Activated CD8-positive, alpha-beta memory T cell treated with anti-CD3 and anti-CD28 coated beads, Interleukin-2, amount 50 U/mL, for 24 hours (primary cell): ENCODE measurements around the gene ST3GAL5.
"Not testable (repeated sequence)": the region's sequence is repeated elsewhere in the genome, so short reads cannot be mapped to it uniquely, and the experiment has no call there.

Experiments used
- DNase-seq: peaks from one replicate; pipeline ENCODE4 v3.0.0-alpha.2; 2020; ENCODE audit errors: extremely low read depth

The ST3GAL5 gene

GRCh38 chr2:85834466-85834865 lies 54.3 kb downstream of the ST3GAL5 start:
- DNase-seq = no peak

- no peak for DNase-seq
Observed at GRCh38 chr2:85831735-85832134, 57.1 kb downstream of the ST3GAL5 start.

GRCh38 chr2:85830645-85831044 lies 58.1 kb downstream of the ST3GAL5 start:
- no peak for DNase-seq

- DNase-seq = not testable (repeated sequence)
Observed at GRCh38 chr2:85829394-85829793, 59.4 kb downstream of the ST3GAL5 start.

GRCh38 chr2:85828725-85829124 lies 60.1 kb downstream of the ST3GAL5 start:
- DNase-seq = no peak

GRCh38 chr2:85827879-85828569 lies 60.8 kb downstream of the ST3GAL5 start:
- DNase-seq = no peak

- peak; percentile 60 for DNase-seq
Observed at GRCh38 chr2:85826990-85827878, 61.6 kb downstream of the ST3GAL5 start.

- no peak for DNase-seq
Observed at GRCh38 chr2:85823951-85824350, 64.8 kb downstream of the ST3GAL5 start.

- no peak for DNase-seq
Observed at GRCh38 chr2:85822766-85823165, 66.0 kb downstream of the ST3GAL5 start.

GRCh38 chr2:85819811-85820510 lies 68.8 kb downstream of the ST3GAL5 start:
- no peak for DNase-seq

- DNase-seq = no peak
Observed at GRCh38 chr2:85814802-85815550, 73.8 kb downstream of the ST3GAL5 start.

GRCh38 chr2:85813982-85814801 lies 74.6 kb downstream of the ST3GAL5 start:
- DNase-seq = peak; percentile 60

GRCh38 chr2:85813211-85813981 lies 75.4 kb downstream of the ST3GAL5 start:
- DNase-seq = no peak

GRCh38 chr2:85812094-85812735 lies 76.6 kb downstream of the ST3GAL5 start:
- DNase-seq = no peak

- no peak for DNase-seq
Observed at GRCh38 chr2:85811180-85812093, 77.4 kb downstream of the ST3GAL5 start.

GRCh38 chr2:85810371-85811179 lies 78.2 kb downstream of the ST3GAL5 start:
- DNase-seq = no peak

- no peak for DNase-seq
Observed at GRCh38 chr2:85807756-85808155, 81.0 kb downstream of the ST3GAL5 start.
